HG02870 (cell line): ENCODE results near the gene HRCT1.

ENCODE experiments used
- ATAC-seq: cut with Tn5 transposase; IDR thresholded peaks from one replicate; pipeline ENCODE4 v1.9.1; 2021; ENCODE audit warnings: mild to moderate bottlenecking, moderate library complexity; ENCODE audit not compliant: unreplicated experiment

HRCT1 gene

DNA sequence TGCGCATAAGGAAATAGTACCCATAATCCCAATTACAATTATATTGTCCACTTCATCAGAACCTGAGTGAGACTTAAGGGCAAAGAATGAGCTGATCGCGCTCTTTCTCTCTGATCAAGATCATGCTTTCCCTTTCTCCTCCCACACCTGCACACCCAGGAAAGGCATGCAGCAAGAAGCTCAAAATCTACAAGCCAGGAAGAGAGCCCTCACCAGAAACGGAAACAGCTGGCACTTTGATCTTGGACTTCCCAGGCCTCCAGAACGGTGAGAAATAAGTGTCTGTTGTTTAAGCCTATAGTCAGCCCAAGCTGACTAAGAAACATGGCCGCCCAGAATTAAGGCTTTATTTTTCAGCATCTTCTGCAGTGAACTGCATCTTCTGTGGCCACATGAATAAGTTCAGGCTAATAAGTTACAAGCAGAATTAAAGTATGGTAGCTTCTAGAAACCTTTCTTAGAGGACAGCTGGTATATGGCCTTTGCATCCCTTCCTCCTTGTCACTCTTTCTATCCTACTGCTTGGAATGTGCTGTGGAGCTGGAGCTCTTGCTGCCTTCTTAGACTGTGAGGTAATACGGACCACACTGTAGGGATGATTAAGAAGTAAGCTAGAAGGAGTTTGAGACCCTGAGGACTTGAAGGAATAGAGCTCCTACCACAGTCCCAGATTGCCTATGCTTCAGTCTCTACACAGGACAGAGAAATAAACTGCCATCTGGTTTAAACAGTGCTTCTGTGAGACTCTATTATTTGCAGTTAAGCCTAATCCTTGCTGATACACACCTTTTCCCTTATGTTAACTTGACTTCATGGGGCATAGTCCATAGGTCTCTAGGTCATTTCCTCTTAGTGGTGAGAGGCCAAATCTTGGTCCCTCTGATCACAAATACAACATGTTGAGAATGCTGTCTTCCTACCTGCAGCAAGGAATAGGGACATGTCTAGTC lies 34.7 kb downstream of the HRCT1 start:
- no peak for ATAC-seq

GRCh38 chr9:35942286-35942685 lies 36.3 kb downstream of the HRCT1 start:
- ATAC-seq = no peak

GRCh38 chr9:35944173-35944572 lies 38.2 kb downstream of the HRCT1 start:
- no peak for ATAC-seq

- no peak for ATAC-seq
Observed at GRCh38 chr9:35944841-35945240, 38.8 kb downstream of the HRCT1 start.

GRCh38 chr9:35945341-35946018 lies 39.5 kb downstream of the HRCT1 start:
- ATAC-seq = no peak

DNA sequence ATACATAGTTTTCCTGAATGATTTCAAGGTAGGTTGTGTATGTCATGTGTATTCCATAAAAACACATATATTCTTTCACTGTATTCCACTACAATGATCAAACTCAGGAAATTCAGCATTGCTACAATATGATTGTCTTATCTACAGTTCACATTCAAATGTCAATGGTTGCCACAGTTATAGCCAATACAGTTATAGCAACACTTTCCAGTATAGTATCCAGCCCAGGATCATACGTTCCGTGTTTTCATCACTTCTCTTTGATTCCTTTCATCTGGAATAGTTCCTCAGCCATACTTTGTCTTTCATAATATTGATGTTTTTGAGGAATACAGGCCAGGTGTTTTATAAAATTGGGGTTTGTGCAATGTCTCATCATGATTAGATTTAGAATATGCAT lies 42.4 kb downstream of the HRCT1 start:
- no peak for ATAC-seq

DNA sequence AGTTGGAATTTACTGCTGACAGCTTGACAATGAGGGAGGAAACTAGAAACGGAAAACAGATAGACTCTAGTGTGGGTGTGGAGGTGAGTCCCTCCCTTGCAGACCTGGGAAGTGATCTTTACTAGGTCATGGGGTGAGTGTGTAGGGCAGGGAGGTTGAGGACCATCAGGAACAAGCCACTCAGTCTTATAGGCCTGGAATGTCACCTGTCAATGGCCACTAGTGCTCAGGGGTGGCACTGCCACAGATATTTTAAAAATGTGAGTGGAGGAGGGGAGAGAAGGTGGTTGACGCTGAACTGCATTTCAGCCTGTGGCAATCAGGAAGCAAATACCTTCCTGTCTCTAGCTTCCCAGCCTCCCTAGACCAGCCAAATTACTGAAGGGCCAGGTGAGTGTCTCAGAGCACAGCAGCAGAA lies 42.9 kb downstream of the HRCT1 start:
- ATAC-seq = no peak

DNA sequence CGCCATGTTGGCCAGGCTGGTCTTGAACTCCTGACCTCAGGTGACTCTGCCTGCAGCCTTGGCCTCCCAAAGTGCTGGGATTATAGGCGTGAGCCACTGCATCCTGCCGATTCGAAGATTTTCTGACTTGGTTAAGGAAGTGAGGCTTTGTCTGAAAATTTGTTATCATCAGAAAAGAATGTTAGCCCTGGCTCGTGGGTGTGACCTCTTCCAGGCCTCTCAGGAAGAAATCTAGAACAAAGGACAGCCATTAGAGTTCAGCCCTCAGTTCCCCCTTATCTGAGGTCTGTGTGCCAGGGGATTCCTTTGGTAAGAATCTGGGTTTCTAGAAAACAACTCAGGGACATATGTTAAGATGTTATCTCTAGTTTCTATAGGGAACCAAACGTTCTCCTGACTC lies 45.7 kb downstream of the HRCT1 start:
- no peak for ATAC-seq

GRCh38 chr9:35952526-35953191 lies 46.7 kb downstream of the HRCT1 start:
- ATAC-seq = no peak

- no peak for ATAC-seq
Observed at GRCh38 chr9:35954942-35955546, 49.0 kb downstream of the HRCT1 start.

DNA sequence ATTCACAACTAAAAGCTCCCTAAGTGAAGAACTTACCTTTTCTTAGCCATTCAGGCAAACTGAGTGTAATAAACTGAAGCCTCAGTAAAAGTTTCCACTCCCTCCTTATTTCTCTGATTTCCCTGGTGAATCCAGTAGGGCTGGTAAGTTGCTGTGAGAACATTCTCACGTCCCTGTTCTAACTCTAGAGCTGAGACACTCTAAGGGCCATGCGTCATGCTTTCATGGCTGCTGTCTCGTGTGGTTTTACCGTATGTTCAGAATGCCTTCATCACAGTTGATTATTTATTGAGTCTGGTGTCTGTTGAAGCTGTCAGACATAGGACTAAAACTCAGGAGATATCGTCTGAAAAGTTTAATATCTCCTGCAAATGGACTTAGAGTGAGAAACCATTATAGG lies 50.6 kb downstream of the HRCT1 start:
- ATAC-seq = no peak
